Loucy (cell line): ENCODE data around the gene RTN4.

ENCODE experiments used
- H2AFZ ChIP-seq: fragments of 200-600 bp; sonication (generic); 2 replicates; pipeline ENCODE4 v1.6.0; 2016; ENCODE audit warnings: antibody characterized with exemption, mild to moderate bottlenecking, low read length, moderate library complexity
- H3F3A ChIP-seq: fragments of 200-600 bp; 2 replicates; pipeline ENCODE4 v1.6.0; 2016; ENCODE audit warnings: antibody characterized with exemption, low read depth, mild to moderate bottlenecking
- H3K27me3 ChIP-seq: fragments of 200-600 bp; sonication (generic); 2 replicates; pipeline ENCODE4 v1.6.1; 2014; ENCODE audit warnings: low read length, mild to moderate bottlenecking; ENCODE audit not compliant: insufficient read depth, poor library complexity, severe bottlenecking
- H3K36me3 ChIP-seq: fragments of 200-600 bp; sonication (generic); 2 replicates; pipeline ENCODE4 v1.6.1; 2016; ENCODE audit warnings: low read length; ENCODE audit not compliant: insufficient read depth
- H3K4me1 ChIP-seq: fragments of 200-600 bp; sonication (generic); 2 replicates; pipeline ENCODE4 v1.5.1; 2014; ENCODE audit warnings: low read length, mild to moderate bottlenecking; ENCODE audit not compliant: insufficient read depth, poor library complexity, severe bottlenecking
- H3K4me2 ChIP-seq: fragments of 200-600 bp; sonication (generic); 2 replicates; pipeline ENCODE4 v1.6.0; 2014; ENCODE audit warnings: antibody characterized with exemption, low read length, low read depth, mild to moderate bottlenecking; ENCODE audit not compliant: poor library complexity, severe bottlenecking
- H3K4me3 ChIP-seq: fragments of 200-600 bp; sonication (generic); 2 replicates; pipeline ENCODE4 v1.5.1; 2014; ENCODE audit warnings: low read length, mild to moderate bottlenecking, mixed read lengths; ENCODE audit not compliant: poor library complexity, severe bottlenecking
- H3K79me2 ChIP-seq: fragments of 200-600 bp; sonication (generic); 2 replicates; pipeline ENCODE4 v1.6.1; 2014; ENCODE audit warnings: low read length; ENCODE audit not compliant: insufficient read depth
- H3K9ac ChIP-seq: fragments of 200-600 bp; sonication (generic); 2 replicates; pipeline ENCODE4 v1.6.0; 2014; ENCODE audit warnings: mild to moderate bottlenecking, low read depth, low read length, moderate library complexity; ENCODE audit not compliant: poor library complexity, severe bottlenecking
- H3K9me2 ChIP-seq: fragments of 200-600 bp; sonication (generic); replicated peaks from 2 replicates; pipeline ENCODE4 v1.6.1; 2016; ENCODE audit warnings: low read depth, low read length, mixed read lengths
- H3K9me3 ChIP-seq: fragments of 200-600 bp; sonication (generic); 2 replicates; pipeline ENCODE4 v1.6.1; 2014; ENCODE audit warnings: mild to moderate bottlenecking, antibody characterized with exemption, low read length, low read depth; ENCODE audit not compliant: insufficient read depth
- H4K20me1 ChIP-seq: fragments of 200-600 bp; sonication (generic); 2 replicates; pipeline ENCODE4 v1.6.0; 2014; ENCODE audit warnings: antibody characterized with exemption, low read length, mild to moderate bottlenecking; ENCODE audit not compliant: insufficient read depth, poor library complexity, severe bottlenecking
- CTCF ChIP-seq: fragments of 200-600 bp; sonication (generic); conservative IDR thresholded peaks from 2 replicates; pipeline ENCODE4 v1.5.1; 2014; ENCODE audit warnings: mild to moderate bottlenecking, antibody characterized with exemption, low read length
- EZH2phosphoT487 ChIP-seq: fragments of 200-600 bp; IDR thresholded peaks from 2 replicates; pipeline ENCODE4 v1.6.1; 2018; ENCODE audit warnings: antibody characterized with exemption, mild to moderate bottlenecking, moderate library complexity, borderline replicate concordance

Gene RTN4

GRCh38 chr2:55073000-55073983 is 23.0 kb upstream of the RTN4 start:
- no peak for TF ChIP-seq EZH2phosphoT487
- TF ChIP-seq CTCF: no peak
- no peaks in the 10 kb centered on the region for H3F3A ChIP-seq
- H3K9me2 ChIP-seq: no peaks in the 10 kb centered on the region
- no peaks in the 10 kb centered on the region for H3K4me1 ChIP-seq
- H3K4me2 ChIP-seq: no peak overlapping the region
- H3K4me3 ChIP-seq: no peak overlapping the region
- H3K36me3 ChIP-seq: no peaks in the 10 kb centered on the region
- H4K20me1 ChIP-seq: no peaks in the 10 kb centered on the region
- H3K9me3 ChIP-seq: no peaks in the 10 kb centered on the region
- no peaks in the 10 kb centered on the region for H3K79me2 ChIP-seq
- H2AFZ ChIP-seq: no peak overlapping the region
- H3K27me3 ChIP-seq: no peaks in the 10 kb centered on the region
- no peak overlapping the region for H3K9ac ChIP-seq

- H3K9me2 ChIP-seq: no peaks in the 10 kb centered on the region
- no peaks in the 10 kb centered on the region for H3K79me2 ChIP-seq
- no peak overlapping the region for H2AFZ ChIP-seq
- H3K9me3 ChIP-seq: no peaks in the 10 kb centered on the region
- no peaks in the 10 kb centered on the region for H4K20me1 ChIP-seq
- H3K9ac ChIP-seq: no peak overlapping the region
- H3K36me3 ChIP-seq: no peaks in the 10 kb centered on the region
- H3K4me3 ChIP-seq: no peak overlapping the region
- TF ChIP-seq EZH2phosphoT487: no peak
- TF ChIP-seq CTCF: peak; percentile 40; the same call in 1 of the 2 replicates
- H3F3A ChIP-seq: no peaks in the 10 kb centered on the region
- no peaks in the 10 kb centered on the region for H3K27me3 ChIP-seq
- no peak overlapping the region for H3K4me2 ChIP-seq
- H3K4me1 ChIP-seq: no peaks in the 10 kb centered on the region
Measured at GRCh38 chr2:55063713-55064323, 13.6 kb upstream of the RTN4 start.

GRCh38 chr2:55063226-55063625 is 13.0 kb upstream of the RTN4 start:
- Histone ChIP-seq H2AFZ (no peak overlapping the region), H3K9me2 (no peaks in the 10 kb centered on the region), H3K27me3 (no peaks in the 10 kb centered on the region), H3K4me3 (no peak overlapping the region), H3K79me2 (no peaks in the 10 kb centered on the region), H3K4me2 (no peak overlapping the region), H3K9me3 (no peaks in the 10 kb centered on the region), H4K20me1 (no peaks in the 10 kb centered on the region), H3K36me3 (no peaks in the 10 kb centered on the region), H3K9ac (no peak overlapping the region), H3F3A (no peaks in the 10 kb centered on the region), H3K4me1 (no peaks in the 10 kb centered on the region)
- TF ChIP-seq EZH2phosphoT487: no peak
- TF ChIP-seq CTCF: no peak
